ENCODE measurements around the gene TM4SF5.
"Not testable (repeated sequence)": the region's sequence is repeated elsewhere in the genome, so short reads cannot be mapped to it uniquely, and the experiment has no call there.

Gene TM4SF5

DNA sequence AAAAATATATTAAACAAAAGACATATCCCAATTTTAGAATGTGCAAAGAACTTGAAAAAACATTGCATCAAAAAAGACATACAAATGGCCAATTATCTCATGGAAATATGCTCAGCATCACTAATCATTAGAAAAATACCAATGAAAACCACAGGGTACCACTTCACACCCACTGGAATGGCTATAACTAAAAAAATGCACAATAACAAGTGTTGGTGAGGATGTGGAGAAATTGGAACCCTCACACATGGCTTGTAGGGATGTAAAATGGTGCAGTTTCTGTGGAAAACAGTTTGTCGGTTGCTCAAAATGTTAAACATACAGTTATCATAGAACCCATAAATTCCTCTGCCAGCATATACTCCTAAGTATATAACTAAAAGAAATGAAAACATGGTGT is 23.5 kb downstream of the TM4SF5 start:
- no peak for DNase-seq

DNA sequence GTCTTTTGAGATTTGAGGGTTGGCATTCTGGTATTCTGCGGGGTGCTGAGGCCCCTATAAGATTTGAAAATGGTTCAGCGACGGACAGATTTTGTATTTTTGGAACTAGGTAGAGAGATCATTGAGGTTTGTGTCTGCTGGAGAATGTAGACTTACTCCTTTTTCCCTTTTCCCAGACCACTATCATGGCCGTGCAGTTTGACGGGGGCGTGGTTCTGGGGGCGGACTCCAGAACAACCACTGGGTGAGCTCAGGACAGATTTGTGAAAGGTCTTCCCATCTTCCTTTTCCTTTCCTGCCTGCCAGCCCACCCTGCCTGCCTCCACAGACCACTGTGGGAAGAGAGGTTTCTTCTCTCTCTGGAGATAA is 24.9 kb downstream of the TM4SF5 start:
- DNase-seq: no peak

DNA sequence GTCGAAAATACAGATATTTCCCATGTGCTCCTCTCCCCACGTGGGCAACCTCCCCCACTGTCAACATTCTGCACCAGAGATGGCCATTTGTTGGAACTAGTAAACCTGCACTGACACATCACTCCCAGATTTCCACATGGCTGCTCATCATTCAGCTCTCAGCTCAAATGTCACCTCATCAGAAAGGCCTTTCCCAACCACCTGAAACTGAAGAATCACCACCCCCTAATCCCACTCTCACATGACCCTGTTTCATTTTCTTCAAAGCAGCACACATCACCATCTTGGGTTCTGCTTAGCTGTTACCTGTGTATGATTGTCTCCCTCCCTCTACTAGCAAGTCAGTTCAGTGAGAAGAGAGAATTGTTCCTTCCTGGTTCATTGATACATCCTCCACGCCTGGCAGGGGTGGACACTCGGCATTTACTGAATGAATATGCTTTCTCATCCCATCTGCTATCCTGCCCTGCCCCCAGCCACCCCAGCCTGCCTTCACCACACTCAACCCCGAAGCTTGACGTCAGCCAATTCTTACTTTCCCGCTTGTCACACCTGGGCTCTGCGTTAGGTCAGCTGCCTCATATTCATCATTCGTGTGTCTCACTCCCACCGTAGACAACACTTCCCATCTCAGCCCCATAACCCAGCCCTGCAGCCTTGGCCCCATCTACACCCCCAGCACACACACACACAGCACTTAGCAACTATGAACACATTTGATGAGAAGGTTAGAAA is 28.9 kb downstream of the TM4SF5 start:
- DNase-seq: no peak

DNA sequence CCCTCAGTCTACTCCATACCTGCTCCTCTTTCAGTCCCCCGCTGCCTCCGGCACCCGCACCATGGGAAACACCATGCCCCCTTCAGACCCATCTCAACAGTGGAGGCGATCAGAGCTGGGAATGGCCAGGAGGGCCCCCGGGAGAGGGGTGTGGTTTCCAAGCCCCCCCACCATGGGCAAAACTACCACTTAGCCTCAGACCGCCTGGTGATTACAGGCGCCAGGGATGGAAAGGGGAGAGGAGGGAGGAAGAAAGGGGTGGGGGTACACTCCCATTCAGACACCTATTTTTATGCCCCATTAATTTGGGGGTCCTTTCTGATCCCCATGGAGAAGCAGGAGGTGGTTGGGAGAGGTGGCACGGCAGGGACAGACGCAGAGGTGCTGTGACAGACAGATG is 30.5 kb downstream of the TM4SF5 start, which contains the start of gene C17orf114:
TSS of gene C17orf114 (minus strand) at position 101 of the 400 bp plus-strand sequence.
- no peak for DNase-seq

DNA sequence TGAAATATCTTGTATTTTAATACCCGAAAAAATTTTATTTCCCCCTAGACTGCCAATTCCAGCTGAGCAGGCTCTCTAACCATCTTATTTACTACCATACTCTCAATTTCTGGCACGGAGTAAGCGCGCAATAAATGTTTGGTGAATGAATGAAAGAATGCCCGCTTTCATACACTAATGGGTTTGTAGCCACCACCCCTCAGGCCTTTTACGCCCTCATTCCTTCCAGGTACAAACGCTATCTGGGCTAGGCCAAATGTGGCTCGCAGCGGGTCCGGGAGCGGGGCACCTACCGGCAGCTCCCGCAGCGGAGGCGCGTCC is 34.7 kb downstream of the TM4SF5 start:
- DNase-seq: no peak

DNA sequence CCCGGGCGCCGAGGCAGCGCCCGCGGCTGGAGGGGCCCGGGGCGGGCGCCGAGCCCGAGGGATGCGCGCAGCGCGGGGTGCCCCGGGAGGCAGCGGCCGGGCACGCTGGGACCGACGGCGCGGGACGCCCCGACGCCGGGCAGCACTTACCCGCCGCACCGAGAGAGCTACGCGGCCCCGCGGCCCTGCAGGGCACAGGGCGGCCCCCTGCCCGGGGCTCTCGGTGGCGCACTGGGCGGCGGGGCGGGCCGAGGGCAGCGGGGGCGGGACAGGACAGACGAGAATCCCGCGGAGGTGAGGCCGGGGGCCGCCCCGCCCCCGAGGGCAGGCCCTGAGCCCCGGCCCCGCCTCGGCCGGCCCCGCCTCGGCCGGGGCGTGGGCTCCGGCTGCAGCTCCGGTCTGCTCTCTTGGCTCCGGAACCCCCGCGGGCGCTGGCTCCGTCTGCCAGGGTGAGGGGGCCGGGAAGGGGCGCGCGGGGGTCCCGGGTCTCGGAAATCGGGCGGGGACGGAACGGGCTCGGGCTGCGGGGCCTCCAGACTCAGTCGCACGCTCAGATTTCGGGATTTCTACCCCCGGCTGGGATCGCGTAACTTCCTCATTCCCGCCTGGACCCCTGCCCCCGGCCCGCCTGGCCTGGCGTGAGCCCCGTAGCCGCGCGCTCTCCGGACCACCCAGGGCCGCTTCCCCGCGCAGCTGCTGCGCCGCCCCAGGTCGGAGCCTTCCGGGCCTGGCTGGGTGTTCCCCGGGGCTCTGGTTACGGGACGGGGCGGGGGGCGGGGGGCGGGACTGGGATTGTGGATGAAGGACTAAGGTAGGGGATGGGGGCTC is 35.3 kb downstream of the TM4SF5 start, which contains the start of gene PLD2:
TSS of gene PLD2 (plus strand) at position 376 of the 828 bp plus-strand sequence. CDS start 621 bp downstream, outside the sequence.
- DNase-seq: peak; percentile 87

DNA sequence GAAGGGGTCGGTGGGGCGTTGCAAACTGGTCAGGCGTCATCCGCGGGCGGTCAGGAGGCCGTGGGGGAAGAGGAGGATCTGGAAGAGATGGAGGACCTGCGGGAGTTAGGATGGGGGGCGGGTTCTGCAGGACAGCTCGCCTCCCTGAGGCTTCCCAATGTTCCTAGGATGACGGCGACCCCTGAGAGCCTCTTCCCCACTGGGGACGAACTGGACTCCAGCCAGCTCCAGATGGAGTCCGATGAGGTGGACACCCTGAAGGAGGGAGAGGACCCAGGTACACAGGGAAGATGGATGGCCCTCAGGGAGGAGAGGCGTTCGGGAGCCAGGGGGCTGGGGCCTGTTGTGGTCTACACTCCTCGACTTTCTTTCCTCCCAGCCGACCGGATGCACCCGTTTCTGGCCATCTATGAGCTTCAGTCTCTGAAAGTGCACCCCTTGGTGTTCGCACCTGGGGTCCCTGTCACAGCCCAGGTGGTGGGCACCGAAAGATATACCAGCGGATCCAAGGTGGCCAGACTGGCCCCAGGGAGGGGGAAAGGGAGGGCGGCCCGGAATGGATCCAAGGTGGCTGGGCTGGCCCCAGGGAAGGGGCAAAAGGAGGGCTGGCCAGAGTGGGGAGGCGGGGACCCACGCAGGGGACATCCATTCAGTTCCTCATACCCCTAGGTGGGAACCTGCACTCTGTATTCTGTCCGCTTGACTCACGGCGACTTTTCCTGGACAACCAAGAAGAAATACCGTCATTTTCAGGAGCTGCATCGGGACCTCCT is 36.1 kb downstream of the TM4SF5 start:
- DNase-seq: no peak

DNA sequence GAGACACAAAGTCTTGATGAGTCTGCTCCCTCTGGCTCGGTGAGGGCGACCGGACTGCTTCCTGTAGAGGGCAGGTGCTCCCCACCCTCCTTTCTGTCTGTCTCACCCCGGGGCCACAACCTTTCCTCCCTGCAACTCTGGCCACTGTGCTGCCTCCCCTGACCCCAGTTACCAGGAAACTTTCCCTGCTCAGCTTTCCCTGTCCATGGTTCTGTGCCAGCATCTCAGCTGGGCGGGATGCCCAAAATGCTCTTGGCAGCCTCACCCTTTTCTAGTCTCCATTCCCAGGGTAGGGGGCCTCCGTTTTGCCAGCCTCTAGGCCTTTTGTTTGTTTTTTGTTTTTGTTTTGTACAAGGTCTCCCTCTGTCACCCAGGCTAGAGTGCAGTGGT is 36.7 kb downstream of the TM4SF5 start:
- DNase-seq: no peak

DNA sequence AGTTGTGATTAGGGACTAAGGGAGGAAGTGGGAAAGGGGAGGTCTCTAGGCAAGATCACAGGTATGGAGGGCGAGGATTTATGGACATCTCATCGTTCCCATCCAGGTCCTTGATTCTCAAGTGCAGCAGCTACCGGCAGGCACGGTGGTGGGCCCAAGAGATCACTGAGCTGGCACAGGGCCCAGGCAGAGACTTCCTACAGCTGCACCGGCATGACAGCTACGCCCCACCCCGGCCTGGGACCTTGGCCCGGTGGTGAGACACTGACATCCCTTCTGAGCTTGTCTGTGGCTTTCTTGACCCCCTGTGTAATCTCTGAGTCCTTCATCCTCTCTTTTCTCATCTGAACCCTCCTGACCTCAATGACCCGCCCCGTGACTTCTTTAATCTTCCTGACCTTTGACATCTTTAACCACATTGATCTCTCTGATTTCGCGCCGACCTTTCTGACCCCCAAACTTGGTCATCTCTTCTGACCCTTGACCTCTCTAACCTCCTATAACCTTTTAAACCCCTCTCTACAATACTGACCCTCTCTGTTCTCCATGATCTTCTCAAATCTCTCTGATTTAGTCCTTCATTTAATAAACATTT is 39.1 kb downstream of the TM4SF5 start:
- DNase-seq: no peak

DNA sequence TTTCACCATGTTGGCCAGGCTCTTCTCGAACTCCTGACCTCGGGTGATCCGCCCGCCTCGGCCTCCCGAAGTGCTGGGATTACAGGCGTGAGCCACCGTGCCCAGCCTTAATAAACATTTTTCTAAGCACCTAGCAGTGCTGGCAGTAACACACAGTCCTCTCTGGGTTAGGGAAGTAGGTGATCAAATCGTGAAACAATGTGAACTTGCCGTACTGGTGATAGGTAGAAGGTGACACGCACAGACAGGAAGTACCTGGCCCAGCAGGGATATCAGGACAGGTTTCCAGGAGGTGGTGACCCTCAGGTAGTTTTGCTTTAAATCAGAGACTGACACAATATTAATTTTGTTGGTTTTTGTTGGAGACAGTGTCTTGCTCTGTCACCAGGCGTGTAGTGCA is 39.8 kb downstream of the TM4SF5 start:
- no peak for DNase-seq

DNA sequence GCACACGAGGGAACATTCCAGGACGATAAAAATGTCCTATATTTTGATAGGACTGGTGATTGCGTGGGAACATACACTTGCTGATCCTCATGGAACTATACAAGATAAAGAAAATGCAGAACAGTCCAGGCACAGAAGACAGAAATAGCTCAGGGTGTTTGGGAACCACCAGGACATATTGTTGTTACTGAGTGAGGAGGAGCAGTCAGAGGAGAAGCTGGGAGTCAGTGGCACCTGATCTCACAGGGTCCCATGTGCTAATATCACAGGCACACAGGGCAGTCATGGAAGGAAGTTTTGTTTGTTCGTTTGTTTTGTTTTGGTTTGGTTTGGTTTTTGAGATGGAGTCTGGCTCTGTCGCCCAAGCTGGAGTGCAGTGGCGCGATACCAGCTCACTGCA is 41.0 kb downstream of the TM4SF5 start:
- no peak for DNase-seq

DNA sequence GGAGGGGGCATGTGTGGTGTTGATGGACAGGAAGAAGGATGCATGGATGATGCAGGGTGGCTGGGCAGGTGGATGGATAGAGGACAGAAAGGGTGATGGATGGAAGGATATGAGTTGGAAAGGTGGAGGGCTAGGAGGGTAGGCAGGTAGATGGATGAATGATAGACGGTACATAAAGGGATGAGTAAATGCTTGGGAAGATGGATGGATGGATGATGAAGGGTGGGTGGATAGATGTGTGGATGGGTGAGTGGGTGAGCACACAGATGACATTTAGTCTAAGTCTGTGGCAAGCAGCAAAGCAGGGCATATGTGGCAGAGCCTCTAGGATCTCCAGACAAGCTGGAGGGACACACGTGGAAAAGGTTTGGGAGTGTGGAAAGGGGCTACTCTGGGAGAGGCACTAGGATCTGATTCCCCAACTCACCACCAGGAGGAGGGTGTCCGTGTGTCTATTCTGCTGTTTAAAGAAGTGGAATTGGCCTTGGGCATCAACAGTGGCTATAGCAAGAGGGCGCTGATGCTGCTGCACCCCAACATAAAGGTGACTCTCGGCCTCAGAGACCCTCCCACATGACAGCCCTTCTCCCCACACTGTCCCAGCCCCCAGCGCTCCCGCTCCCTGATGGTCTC is 43.5 kb downstream of the TM4SF5 start:
- no peak for DNase-seq

DNA sequence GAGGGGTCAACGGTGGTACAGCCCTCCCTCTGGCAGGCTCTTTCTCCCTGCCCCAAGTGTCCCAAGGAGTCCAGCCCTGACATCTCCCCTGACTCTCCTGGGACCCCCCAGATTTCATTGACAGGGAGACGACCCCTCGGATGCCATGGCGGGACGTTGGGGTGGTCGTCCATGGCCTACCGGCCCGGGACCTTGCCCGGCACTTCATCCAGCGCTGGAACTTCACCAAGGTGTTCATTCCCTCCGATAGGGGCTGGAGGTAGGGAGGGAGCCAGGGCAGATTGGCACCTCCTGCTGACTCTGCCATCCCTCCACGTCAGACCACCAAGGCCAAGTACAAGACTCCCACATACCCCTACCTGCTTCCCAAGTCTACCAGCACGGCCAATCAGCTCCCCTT is 45.1 kb downstream of the TM4SF5 start:
- no peak for DNase-seq

DNA sequence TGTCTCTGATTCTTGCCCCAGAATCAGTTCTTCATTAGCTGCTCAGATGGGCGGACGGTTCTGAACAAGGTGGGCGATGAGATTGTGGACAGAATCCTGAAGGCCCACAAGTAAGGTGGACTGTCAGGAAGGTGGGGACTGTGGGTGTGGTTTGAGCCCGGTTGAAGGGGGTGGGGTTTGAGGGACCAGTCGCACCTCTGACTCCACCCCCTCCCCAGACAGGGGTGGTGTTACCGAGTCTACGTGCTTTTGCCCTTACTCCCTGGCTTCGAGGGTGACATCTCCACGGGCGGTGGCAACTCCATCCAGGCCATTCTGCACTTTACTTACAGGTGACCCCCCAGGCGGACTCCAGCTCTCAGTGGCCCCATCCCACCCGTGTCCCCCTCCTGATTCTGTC is 46.6 kb downstream of the TM4SF5 start:
- DNase-seq: no peak

DNA sequence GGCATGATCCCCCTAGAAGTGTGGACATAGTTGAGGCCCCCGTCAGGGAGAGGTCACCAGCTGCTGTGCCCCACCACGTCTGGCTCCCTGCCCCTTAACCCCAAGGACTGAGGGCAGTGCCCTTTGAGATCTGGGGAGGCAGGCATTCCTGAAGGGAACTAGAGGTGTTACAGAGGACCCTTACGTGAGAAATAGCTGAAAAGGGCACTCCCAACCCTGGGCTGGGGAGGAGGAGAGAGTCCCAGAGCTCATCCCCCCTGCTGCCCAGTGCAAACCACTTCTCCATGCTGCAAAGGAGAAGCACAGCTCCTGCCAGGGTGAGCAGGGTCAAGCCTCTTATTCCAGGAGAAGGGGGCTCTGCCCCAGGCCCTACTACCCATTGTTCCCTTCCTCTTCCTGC is 51.1 kb downstream of the TM4SF5 start:
- no peak for DNase-seq

DNA sequence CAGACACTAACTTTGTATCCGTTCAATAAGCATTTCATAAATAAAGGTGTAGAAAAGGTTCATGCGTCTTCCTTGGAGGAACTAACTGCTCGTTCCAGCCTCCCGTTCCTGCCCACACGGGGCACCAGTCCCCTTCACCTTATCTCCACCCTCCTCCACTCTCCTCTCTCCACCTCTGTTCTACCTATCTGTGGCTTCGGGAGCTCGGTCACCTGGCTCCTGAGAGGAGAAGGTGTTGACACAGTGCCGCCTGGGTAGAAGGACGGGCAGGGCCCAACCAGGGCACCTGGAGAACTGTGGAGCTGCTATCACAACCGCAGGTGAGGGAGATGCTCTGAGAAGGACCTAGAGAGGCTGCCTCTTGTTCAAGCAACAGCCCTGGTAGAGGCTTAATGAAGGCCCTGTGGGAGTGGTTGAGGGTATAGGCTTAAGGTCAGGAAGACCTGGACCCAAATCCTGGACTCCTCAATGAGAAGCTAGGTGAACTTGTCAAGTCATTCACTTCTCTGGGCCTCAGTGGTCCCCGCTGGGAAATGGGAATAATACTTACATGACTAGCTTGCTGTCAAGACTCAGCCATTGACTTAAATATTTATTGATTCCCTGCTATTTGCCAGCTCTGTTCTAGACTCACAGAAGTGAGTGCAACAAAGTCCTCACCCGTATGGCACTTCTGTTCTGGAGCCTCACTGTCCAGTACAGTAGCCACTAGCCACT is 51.8 kb downstream of the TM4SF5 start:
- no peak for DNase-seq

DNA sequence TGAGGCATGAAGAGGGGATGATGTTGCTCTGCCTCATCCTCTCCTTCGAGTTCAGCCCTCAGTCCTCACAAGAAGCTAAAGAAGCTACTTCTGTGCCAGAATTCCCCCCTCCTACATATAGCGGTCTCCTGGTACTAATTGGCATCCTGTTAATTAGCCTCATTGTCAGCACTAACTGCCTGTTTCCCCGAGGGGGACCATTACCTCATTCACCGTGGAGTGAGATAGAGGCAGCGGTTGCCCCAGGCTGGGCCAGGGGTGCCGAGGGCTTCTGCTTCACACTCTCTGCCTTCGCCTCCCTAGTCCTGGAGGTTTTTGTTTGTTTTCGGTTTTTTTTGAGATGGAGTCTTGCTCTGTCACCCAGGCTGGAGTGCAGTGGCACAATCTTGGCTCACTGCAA is 55.7 kb downstream of the TM4SF5 start:
- DNase-seq: no peak

DNA sequence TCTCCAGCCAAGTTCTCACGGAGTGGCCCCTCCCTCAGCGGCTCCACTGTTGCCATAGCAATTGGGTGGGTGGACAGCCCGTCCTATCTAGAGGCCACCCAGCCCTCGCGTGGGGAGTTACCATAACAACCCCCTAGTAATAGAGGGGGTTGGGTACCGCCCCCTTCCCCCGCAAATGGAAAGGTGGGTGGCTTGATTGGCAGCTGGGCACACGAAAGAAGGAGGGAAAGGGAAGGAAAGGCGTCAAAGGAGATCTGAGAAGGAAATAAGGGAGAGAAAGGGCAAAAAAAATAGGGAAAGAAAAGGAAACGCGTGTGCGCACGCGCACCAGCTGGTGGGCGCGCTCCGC is 61.1 kb downstream of the TM4SF5 start:
- not testable (repeated sequence) for DNase-seq

All from CD4-positive, alpha-beta T cell treated with Interleukin-15 for 1 hour (primary cell).